ENCODE results near the gene AKR1B15.

Gene AKR1B15

GRCh38 chr7:134619627-134620331, 70.9 kb downstream of the AKR1B15 start:
- DNase-seq = no peak

GRCh38 chr7:134622303-134622995, 73.5 kb downstream of the AKR1B15 start:
- no peak for DNase-seq

GRCh38 chr7:134623193-134623592, 74.3 kb downstream of the AKR1B15 start:
- DNase-seq = no peak

- DNase-seq = no peak
Measured at GRCh38 chr7:134625550-134625949, 76.6 kb downstream of the AKR1B15 start.

- no peak for DNase-seq
Measured at GRCh38 chr7:134627109-134627774, 78.3 kb downstream of the AKR1B15 start.

GRCh38 chr7:134627775-134628153, 78.9 kb downstream of the AKR1B15 start:
- DNase-seq = no peak

GRCh38 chr7:134629445-134629844, 80.5 kb downstream of the AKR1B15 start:
- DNase-seq = no peak
